ENCODE measurements around the gene LMTK2. TPM values are rescaled to one million over a fixed set of nuclear protein-coding genes. Genes with fewer than 3 reads are reported as not detected.
A peak's percentile ranks its signal among the peaks of the same experiment; 100 is the strongest.

The LMTK2 gene
- total and polyA plus RNA-seq, 3 donors from 2014 or later: 16.1 to 36.1 (median 35.5) TPM

DNA sequence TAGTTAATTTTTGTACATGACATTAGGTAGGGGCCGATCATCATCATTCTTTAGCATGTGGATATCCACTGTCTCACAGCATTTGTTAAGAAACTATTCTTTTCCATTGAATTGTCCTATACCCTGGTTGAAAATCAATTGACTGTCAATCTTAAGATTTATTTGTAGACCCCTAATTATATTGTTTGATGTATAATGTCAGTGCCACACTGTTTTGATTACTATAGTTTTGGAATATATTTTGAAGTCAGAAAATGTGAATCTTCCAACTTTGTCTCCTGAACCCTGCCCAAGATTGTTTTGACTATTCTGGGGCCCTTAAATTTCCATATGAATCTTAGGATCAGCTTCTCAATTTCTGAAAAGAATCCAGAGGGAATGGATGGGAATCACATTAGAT, 6.6 kb upstream of the LMTK2 start:
- Histone ChIP-seq H3K9me3 (no peaks in the 10 kb centered on the region), H3K4me1 (no peaks in the 10 kb centered on the region), H3K27me3 (no peaks in the 10 kb centered on the region), H3K27ac (no peak overlapping the region), H3K4me3 (no peak overlapping the region), H3K36me3 (ENCODE audit: low read depth, missing control alignments) (no peaks in the 10 kb centered on the region)
- TF ChIP-seq, protein P1, sequence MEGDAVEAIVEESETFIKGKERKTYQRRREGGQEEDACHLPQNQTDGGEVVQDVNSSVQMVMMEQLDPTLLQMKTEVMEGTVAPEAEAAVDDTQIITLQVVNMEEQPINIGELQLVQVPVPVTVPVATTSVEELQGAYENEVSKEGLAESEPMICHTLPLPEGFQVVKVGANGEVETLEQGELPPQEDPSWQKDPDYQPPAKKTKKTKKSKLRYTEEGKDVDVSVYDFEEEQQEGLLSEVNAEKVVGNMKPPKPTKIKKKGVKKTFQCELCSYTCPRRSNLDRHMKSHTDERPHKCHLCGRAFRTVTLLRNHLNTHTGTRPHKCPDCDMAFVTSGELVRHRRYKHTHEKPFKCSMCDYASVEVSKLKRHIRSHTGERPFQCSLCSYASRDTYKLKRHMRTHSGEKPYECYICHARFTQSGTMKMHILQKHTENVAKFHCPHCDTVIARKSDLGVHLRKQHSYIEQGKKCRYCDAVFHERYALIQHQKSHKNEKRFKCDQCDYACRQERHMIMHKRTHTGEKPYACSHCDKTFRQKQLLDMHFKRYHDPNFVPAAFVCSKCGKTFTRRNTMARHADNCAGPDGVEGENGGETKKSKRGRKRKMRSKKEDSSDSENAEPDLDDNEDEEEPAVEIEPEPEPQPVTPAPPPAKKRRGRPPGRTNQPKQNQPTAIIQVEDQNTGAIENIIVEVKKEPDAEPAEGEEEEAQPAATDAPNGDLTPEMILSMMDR (IDR thresholded peaks at IDR 0.05): no peak
- TF ChIP-seq POLR2A (IDR thresholded peaks at IDR 0.05): no peak
- WGBS, 2 donors: 92 to 94% methylated on average over 1 of the region's 1 CpG
- intact Hi-C loops (cut with DNase I; ENCODE audit: low total_unique reads): loop anchor here (10.0 kb wide), 1 partner anchor 65 kb away; no protein-coding TSS in a partner anchor
- DNase-seq: no peak

DNA sequence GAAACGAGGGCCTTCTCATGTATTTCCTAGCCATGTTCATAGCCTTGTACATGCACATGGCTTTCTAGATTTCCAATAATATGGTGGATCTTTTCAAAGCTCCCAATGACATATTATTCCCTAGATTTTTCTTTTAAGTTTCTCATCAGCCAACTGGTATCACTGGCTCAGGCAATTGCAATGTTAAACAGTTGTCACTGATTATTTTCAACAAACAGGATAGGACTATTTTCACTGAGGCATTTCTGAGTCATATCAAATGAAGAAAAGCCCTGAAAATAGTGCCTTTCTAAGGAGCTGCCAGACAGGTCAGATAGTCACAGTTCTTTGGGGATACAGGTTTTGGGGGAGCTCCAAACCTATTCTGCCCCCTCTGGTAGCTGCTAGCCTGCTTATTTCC, 4.5 kb upstream of the LMTK2 start:
- Histone ChIP-seq H3K4me3 (no peak overlapping the region), H3K36me3 (ENCODE audit: low read depth, missing control alignments) (no peaks in the 10 kb centered on the region), H3K9me3 (no peaks in the 10 kb centered on the region), H3K27ac (no peak overlapping the region), H3K4me1 (no peaks in the 10 kb centered on the region), H3K27me3 (no peaks in the 10 kb centered on the region)
- 73 to 94% methylated on average over 1 of the region's 1 CpG for WGBS, 2 donors
- intact Hi-C loops (cut with DNase I; ENCODE audit: low total_unique reads): loop anchor here (10.0 kb wide), 1 partner anchor 63 kb away; no protein-coding TSS in a partner anchor
- DNase-seq: no peak
- TF ChIP-seq POLR2A (IDR thresholded peaks at IDR 0.05): no peak
- TF ChIP-seq, protein P1 (IDR thresholded peaks at IDR 0.05): no peak

DNA sequence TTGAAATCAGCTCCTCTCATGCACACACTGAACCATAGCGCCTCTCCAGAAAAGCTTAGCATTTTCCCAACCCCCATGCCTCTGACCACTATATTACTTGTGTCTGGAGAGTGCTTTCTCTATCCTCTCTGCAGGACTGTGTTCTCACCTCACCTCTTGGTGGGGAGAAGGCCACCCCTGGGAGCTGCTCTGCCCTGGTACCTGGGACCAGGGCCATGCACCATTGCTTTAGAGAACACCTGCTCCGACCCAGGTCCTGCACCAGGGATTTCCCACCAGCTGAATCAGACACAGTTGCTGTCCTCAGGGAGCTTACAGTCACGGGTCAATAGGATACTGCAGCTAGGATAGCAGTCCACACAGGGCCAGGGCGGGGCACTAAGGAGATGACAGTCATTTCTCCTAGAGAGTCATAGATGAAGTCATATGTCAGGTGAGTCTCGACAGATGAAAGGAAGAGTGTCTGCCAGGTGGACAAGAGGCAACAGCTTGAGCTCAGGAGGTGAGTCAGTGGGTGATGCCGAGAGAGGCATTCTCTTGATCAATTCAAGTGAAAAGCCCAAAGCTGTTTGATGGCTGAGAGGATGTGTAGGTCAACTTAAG, 619 bp upstream of the LMTK2 start:
- TF ChIP-seq, protein P1 (IDR thresholded peaks at IDR 0.05): no peak
- TF ChIP-seq POLR2A (IDR thresholded peaks at IDR 0.05): no peak
- Histone ChIP-seq H3K27me3 (no peaks in the 10 kb centered on the region), H3K9me3 (no peaks in the 10 kb centered on the region), H3K27ac (no peak overlapping the region), H3K4me3 (peak overlapping the region in 1 of 2 donors; percentile 99), H3K4me1 (peaks cover 12% of the 10 kb centered on the region), H3K36me3 (ENCODE audit: low read depth, missing control alignments) (no peaks in the 10 kb centered on the region)
- no peak for DNase-seq
- 59 to 62% methylated on average over 6 of the region's 6 CpGs for WGBS, 2 donors
- intact Hi-C loops (cut with DNase I; ENCODE audit: low total_unique reads): loop anchor here (10.0 kb wide), 1 partner anchor 59 kb away; no protein-coding TSS in a partner anchor

DNA sequence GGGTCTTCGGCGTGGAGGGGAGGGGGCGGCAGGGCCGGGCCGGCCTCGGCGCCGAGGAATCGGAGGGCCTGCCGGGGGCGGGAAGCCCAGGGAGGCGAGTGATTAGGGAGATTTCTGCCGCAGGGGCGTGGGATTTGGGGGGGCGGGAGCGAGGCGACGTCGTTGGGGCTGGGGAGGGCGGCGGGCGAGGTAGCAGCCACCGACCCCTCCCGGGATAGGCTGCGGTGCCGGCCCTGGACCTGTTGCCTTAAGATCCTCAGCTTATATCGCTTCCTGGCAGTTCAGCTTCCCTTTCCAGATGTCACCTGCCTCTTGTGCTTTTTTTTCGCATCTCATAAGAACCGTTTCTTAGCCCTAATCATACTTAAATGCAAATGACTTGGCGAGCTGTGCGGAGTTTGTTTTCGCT, 655 bp downstream of the LMTK2 start:
- Histone ChIP-seq H3K36me3 (ENCODE audit: low read depth, missing control alignments) (no peaks in the 10 kb centered on the region), H3K9me3 (no peaks in the 10 kb centered on the region), H3K4me3 (peak overlapping the region; percentile 99 to 100), H3K27ac (peak overlapping the region; percentile 86 to 92), H3K27me3 (no peaks in the 10 kb centered on the region), H3K4me1 (peaks cover 12% of the 10 kb centered on the region)
- peak; percentile 38 for DNase-seq
- TF ChIP-seq, protein P1 (IDR thresholded peaks at IDR 0.05): no peak
- TF ChIP-seq POLR2A (IDR thresholded peaks at IDR 0.05): no peak
- intact Hi-C loops (cut with DNase I; ENCODE audit: low total_unique reads): loop anchor here (10.0 kb wide), 1 partner anchor 57 kb away; no protein-coding TSS in a partner anchor
- 0 to 1% methylated on average over 10 to 31 of the region's 32 CpGs for WGBS, 2 donors
